ENCODE results near the gene SPEF1. TPM values are rescaled to one million over a fixed set of nuclear protein-coding genes. Genes with fewer than 3 reads are reported as not detected.

SPEF1 gene
- total and polyA plus RNA-seq, 2 of the 13 experiments (the other 11 are each of a cell fraction or from before 2014, with no cell fraction given), result 0.11 to 0.27 TPM

DNA sequence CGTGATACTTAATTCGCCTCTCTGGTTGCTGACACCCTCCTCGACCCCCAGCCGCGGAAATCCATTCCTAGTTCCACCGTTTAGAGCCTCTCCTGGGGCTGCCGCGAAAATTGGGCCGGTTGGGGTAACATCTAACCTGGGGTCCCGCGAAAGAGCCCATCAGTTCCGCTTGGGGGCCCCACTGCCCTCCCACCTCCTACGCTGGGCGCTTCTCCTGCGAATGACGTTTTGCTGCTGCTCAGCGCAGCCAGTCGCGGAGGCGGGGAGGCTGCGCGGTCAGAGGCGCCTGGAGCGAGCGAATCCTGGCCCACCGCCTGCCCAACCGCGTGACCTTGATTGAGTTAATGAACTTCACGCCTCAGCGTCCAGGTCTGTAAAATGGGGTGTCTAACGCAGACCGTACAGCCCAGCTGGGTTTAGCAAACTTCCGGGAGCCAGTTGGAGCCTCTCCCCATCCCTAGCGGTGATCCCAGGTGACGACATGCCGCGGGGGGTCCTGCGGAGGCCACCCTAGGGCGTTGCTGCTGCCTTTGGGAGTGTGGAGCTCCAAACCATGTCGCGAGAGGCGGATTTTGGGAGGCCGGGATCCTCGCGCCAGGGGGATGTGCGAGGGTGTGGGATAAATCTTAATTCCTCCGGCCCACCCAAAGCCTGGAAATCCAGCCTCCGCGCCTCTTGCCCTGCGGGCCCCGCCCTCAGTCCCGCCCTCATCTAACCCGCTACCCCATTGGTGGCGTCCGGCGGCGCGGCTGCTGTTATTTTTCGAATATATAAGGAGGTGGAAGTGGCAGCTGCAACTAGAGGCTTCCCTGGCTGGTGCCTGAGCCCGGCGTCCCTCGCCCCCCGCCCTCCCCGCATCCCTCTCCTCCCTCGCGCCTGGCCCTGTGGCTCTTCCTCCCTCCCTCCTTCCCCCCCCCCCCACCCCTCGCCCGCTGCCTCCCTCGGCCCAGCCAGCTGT, 14.5 kb upstream of the SPEF1 start, which contains the start of gene CDC25B (continued):
- TF ChIP-seq ZNF180 (CRISPR knock-in tag; IDR thresholded peaks at IDR 0.05; ENCODE audit: borderline replicate concordance, low read depth), result no peak
- TF ChIP-seq SIX1 (CRISPR knock-in tag; IDR thresholded peaks at IDR 0.05; ENCODE audit: borderline replicate concordance), result no peak
- TF ChIP-seq ZSCAN12 (CRISPR knock-in tag; IDR thresholded peaks at IDR 0.05), result 0 out of 2 replicates have a peak, but pooled peaks have one; percentile 20
- no peak for TF ChIP-seq GATA4 (IDR thresholded peaks at IDR 0.05; ENCODE audit: borderline replicate concordance, low read depth)
- no peak for TF ChIP-seq ZBTB1 (CRISPR knock-in tag; IDR thresholded peaks at IDR 0.05; ENCODE audit: borderline replicate concordance)
- TF ChIP-seq ZNF562 (CRISPR knock-in tag; IDR thresholded peaks at IDR 0.05; ENCODE audit: borderline replicate concordance), result no peak
- 0 out of 2 replicates have a peak, but pooled peaks have one; percentile 28 for TF ChIP-seq PAWR (CRISPR knock-in tag; IDR thresholded peaks at IDR 0.05; ENCODE audit: borderline replicate concordance)
- no peak for TF ChIP-seq ZNF12 (CRISPR knock-in tag; IDR thresholded peaks at IDR 0.05)
- no peak for TF ChIP-seq ZNF432 (CRISPR knock-in tag; IDR thresholded peaks at IDR 0.05; ENCODE audit: borderline replicate concordance)
- no peak for TF ChIP-seq PAX8 (CRISPR knock-in tag; IDR thresholded peaks at IDR 0.05; ENCODE audit: borderline replicate concordance)
- TF ChIP-seq ZNF546 (CRISPR knock-in tag; conservative IDR thresholded peaks at IDR 0.05), result 0 out of 2 replicates have a peak, but pooled peaks have one; percentile 64
- TF ChIP-seq ZNF749 (CRISPR knock-in tag; IDR thresholded peaks at IDR 0.05; ENCODE audit: borderline replicate concordance), result no peak; the same call in 1 of the 2 replicates
- TF ChIP-seq, protein P1, sequence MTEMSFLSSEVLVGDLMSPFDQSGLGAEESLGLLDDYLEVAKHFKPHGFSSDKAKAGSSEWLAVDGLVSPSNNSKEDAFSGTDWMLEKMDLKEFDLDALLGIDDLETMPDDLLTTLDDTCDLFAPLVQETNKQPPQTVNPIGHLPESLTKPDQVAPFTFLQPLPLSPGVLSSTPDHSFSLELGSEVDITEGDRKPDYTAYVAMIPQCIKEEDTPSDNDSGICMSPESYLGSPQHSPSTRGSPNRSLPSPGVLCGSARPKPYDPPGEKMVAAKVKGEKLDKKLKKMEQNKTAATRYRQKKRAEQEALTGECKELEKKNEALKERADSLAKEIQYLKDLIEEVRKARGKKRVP (CRISPR knock-in tag; IDR thresholded peaks at IDR 0.05), result 0 out of 4 replicates have a peak, but pooled peaks of 1 of the 2 experiments have one; percentile 19
- peak; percentile 89; the same call in 1 of the 2 replicates for TF ChIP-seq ZNF782 (CRISPR knock-in tag; IDR thresholded peaks at IDR 0.05; ENCODE audit: borderline replicate concordance)
- TF ChIP-seq ZNF891 (CRISPR knock-in tag; IDR thresholded peaks at IDR 0.05), result peak; percentile 74
- TF ChIP-seq ZNF136 (CRISPR knock-in tag; IDR thresholded peaks at IDR 0.05; ENCODE audit: low read depth), result no peak
